Parathyroid adenoma (tissue), 2 donors: ENCODE measurements around the gene ARHGDIB.
A peak's percentile ranks its signal among the peaks of the same experiment; 100 is the strongest.

Experiments used
- H2AFZ ChIP-seq: fragments of 300-600 bp; sonication (generic); one replicate; pipeline ENCODE4 v1.7.0; 2017; ENCODE audit warnings: antibody characterized with exemption, mild to moderate bottlenecking
- H3K27ac ChIP-seq: fragments of 300-600 bp; sonication (generic); one replicate; pipeline ENCODE4 v1.7.0; 2017
- H3K27me3 ChIP-seq: fragments of 300-600 bp; sonication (generic); one replicate; pipeline ENCODE4 v1.7.0; 2017; ENCODE audit warnings: low read length; ENCODE audit not compliant: control insufficient read depth, insufficient read depth
- H3K36me3 ChIP-seq: fragments of 300-600 bp; sonication (generic); one replicate; pipeline ENCODE4 v1.7.0; 2017; ENCODE audit warnings: low read length; ENCODE audit not compliant: control insufficient read depth, insufficient read depth
- H3K4me1 ChIP-seq: fragments of 300-600 bp; sonication (generic); one replicate; pipeline ENCODE4 v1.7.0; 2017; ENCODE audit warnings: control low read depth
- H3K4me2 ChIP-seq: fragments of 300-600 bp; sonication (generic); one replicate; pipeline ENCODE4 v1.7.0; 2017; ENCODE audit warnings: low read length
- H3K4me3 ChIP-seq: fragments of 300-600 bp; sonication (generic); one replicate; pipeline ENCODE4 v1.7.0; 2017; ENCODE audit warnings: low read depth, low read length
- H3K79me2 ChIP-seq: fragments of 300-600 bp; sonication (generic); one replicate; pipeline ENCODE4 v1.7.0; 2017; ENCODE audit warnings: control low read depth
- H3K9ac ChIP-seq: fragments of 300-600 bp; sonication (generic); one replicate; pipeline ENCODE4 v1.7.0; 2017; ENCODE audit warnings: mild to moderate bottlenecking
- H3K9me3 ChIP-seq: fragments of 300-600 bp; sonication (generic); one replicate; pipeline ENCODE4 v1.7.0; 2017; ENCODE audit warnings: low read length; ENCODE audit not compliant: control insufficient read depth
- TF ChIP-seq, protein P1 (sequence below): fragments of 300-600 bp; sonication (generic); IDR thresholded peaks from one replicate; pipeline ENCODE4 v1.7.0; 2017; ENCODE audit warnings: antibody characterized with exemption, mild to moderate bottlenecking
- donor health status: primary hyperparathyroidism.

ARHGDIB gene

DNA sequence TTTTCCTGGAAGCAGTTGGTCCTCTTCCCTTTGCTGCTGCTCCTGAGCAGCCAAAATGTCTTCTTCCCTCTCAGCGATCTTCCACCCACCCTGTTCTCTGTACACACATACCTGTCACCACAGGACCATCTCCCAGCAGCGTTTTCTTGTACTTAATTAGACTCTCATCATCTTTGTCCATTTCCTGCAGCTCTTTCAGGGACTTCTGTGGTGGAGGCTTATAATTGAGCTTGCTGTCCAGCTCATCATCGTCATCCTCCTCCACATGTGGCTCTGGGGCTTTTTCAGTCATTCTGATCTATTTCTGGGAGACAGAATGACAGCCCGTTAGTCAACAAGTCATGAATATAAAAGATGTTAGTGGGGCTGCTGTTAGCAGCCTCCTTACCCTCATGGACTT is 11.0 kb downstream of the ARHGDIB start:
- no peak overlapping the region for H3K4me2 ChIP-seq
- H3K27me3 ChIP-seq: no peaks in the 10 kb centered on the region
- TF ChIP-seq, protein P1, sequence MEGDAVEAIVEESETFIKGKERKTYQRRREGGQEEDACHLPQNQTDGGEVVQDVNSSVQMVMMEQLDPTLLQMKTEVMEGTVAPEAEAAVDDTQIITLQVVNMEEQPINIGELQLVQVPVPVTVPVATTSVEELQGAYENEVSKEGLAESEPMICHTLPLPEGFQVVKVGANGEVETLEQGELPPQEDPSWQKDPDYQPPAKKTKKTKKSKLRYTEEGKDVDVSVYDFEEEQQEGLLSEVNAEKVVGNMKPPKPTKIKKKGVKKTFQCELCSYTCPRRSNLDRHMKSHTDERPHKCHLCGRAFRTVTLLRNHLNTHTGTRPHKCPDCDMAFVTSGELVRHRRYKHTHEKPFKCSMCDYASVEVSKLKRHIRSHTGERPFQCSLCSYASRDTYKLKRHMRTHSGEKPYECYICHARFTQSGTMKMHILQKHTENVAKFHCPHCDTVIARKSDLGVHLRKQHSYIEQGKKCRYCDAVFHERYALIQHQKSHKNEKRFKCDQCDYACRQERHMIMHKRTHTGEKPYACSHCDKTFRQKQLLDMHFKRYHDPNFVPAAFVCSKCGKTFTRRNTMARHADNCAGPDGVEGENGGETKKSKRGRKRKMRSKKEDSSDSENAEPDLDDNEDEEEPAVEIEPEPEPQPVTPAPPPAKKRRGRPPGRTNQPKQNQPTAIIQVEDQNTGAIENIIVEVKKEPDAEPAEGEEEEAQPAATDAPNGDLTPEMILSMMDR: no peak
- no peak overlapping the region for H3K9ac ChIP-seq
- H2AFZ ChIP-seq: no peak overlapping the region
- no peaks in the 10 kb centered on the region for H3K79me2 ChIP-seq
- no peak overlapping the region for H3K4me3 ChIP-seq
- H3K36me3 ChIP-seq: no peaks in the 10 kb centered on the region
- peaks cover 4% of the 10 kb centered on the region for H3K4me1 ChIP-seq
- no peak overlapping the region for H3K27ac ChIP-seq
- no peaks in the 10 kb centered on the region for H3K9me3 ChIP-seq

DNA sequence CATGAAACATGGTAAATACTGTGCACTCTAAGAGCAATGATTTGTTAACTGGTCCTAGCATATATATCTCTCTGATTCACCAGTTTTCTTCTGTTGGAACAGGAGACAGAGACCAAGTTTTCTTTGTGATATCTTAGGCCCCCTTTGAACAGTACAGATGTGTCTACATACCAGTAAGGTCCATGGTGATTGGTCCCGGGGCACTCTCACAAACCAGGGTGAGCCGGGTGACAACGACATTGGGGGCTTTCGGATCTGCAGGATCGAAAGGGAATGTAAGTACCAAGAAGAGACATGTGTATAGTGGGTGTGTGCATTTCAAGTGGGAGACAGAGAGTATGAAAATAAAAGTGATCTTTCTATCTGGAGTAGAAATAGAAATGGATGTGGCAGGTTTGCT is 11.8 kb downstream of the ARHGDIB start:
- no peak overlapping the region for H3K4me3 ChIP-seq
- H3K36me3 ChIP-seq: no peaks in the 10 kb centered on the region
- no peak overlapping the region for H3K4me2 ChIP-seq
- H3K4me1 ChIP-seq: peaks cover 4% of the 10 kb centered on the region
- H3K79me2 ChIP-seq: no peaks in the 10 kb centered on the region
- no peaks in the 10 kb centered on the region for H3K27me3 ChIP-seq
- no peak overlapping the region for H3K9ac ChIP-seq
- peak overlapping the region; percentile 61 for H3K27ac ChIP-seq
- TF ChIP-seq, protein P1: no peak
- H3K9me3 ChIP-seq: no peaks in the 10 kb centered on the region
- no peak overlapping the region for H2AFZ ChIP-seq

DNA sequence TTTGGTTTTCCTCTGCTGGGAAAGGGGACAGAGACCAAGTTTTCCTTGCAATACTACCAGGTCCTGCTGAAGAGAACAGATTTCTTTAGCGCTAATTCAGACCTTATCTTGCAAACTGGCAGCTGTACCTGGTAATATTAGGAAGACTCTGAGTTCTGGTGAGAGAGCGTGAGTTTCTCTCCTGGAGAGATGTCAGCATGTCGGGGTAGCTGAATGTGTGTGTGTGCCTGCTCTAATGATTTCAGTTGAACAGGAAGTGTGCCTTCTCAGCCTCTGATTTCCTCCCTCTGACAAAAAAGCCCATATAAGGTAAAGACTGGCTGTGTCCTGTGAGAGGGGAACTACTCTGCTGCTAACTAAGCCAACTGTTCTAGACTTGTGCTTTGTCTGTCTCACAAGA is 12.7 kb downstream of the ARHGDIB start:
- peaks cover 4% of the 10 kb centered on the region for H3K4me1 ChIP-seq
- no peaks in the 10 kb centered on the region for H3K9me3 ChIP-seq
- no peak overlapping the region for H3K4me3 ChIP-seq

DNA sequence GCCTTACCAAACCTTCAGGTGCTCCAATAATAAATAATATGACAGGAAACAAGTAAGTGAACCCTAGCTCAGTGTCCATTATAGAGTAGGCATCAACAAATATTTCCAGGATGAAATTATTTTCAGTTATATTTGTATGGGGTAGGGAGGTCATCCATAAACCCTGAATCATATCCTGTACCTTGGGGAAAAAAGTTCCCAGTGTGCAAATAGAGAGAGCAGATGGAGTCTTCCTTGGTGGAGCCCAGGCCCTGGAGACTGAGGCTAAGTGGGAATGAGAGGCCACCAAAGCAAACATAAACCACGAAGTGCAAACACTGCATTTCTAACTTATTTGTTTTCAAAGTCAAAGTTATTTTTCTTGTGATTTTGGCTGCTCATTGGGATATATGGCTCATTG is 14.5 kb downstream of the ARHGDIB start:
- Histone ChIP-seq H3K4me3 (no peak overlapping the region), H3K4me1 (peaks cover 2% of the 10 kb centered on the region), H3K27me3 (no peaks in the 10 kb centered on the region), H3K9me3 (no peaks in the 10 kb centered on the region), H3K36me3 (no peaks in the 10 kb centered on the region), H3K27ac (no peak overlapping the region), H3K79me2 (no peaks in the 10 kb centered on the region), H2AFZ (no peak overlapping the region), H3K4me2 (no peak overlapping the region), H3K9ac (no peak overlapping the region)
- TF ChIP-seq, protein P1: no peak

More for the DNA sequence above, 12.7 kb downstream of the ARHGDIB start:
- H3K4me2 ChIP-seq: no peak overlapping the region
- H3K27ac ChIP-seq: peak overlapping the region; percentile 61
- peak overlapping the region; percentile 76 for H2AFZ ChIP-seq
- H3K36me3 ChIP-seq: no peaks in the 10 kb centered on the region
- TF ChIP-seq, protein P1: no peak
- no peaks in the 10 kb centered on the region for H3K27me3 ChIP-seq
- H3K9ac ChIP-seq: no peak overlapping the region
- H3K79me2 ChIP-seq: no peaks in the 10 kb centered on the region

DNA sequence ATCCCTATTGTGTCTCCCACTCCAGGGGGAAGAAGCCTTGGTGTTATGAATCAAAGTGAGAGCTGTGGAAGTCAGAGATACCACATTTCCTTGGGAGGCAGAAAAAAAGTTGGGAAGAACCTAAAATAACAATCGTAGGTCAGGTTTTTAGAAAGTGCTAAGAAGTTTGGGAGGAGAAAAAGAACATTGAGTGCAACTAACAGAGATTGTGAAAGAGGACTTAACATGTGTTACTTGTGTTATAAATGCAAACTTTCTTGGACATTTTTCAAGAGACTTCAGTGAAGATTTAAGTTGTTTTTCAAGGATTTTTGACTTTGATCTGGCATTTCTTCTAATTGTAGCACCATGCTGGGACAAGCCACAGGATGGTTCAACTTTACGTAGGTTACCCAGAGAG is 15.2 kb downstream of the ARHGDIB start:
- Histone ChIP-seq H3K9me3 (no peaks in the 10 kb centered on the region), H3K4me2 (no peak overlapping the region), H3K4me1 (peaks cover 2% of the 10 kb centered on the region), H3K79me2 (no peaks in the 10 kb centered on the region), H3K4me3 (no peak overlapping the region), H3K36me3 (no peaks in the 10 kb centered on the region), H3K9ac (no peak overlapping the region), H2AFZ (no peak overlapping the region), H3K27ac (no peak overlapping the region), H3K27me3 (no peaks in the 10 kb centered on the region)
- TF ChIP-seq, protein P1: no peak
